ENCODE results near the gene NWD2.

DNA sequence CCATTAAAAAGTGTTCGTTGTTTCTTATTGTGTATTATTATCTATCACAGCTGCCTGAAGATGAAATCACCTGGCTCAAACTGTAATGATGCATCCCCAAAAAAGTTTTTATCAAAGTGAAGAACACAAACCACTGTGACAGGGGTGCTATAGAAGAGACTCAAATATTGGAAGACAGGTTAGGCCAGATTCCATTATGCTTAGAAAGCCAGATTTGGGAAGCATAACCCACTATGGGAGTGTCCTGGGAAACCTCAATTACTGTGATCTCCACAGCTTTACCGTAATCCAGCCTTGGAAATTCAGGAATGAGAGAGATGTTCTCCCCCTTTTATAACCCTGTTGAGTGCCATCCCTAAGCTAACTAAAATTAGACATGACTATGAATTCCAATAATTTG lies 114.2 kb downstream of the NWD2 start:
- no peak for TF ChIP-seq POLR2A (IDR thresholded peaks at IDR 0.05)
- no peak for TF ChIP-seq CTCF (IDR thresholded peaks at IDR 0.05)
- no peak for TF ChIP-seq POLR2AphosphoS5 (IDR thresholded peaks at IDR 0.05)
- TF ChIP-seq EP300 (IDR thresholded peaks at IDR 0.05) = no peak

Measured in gastroesophageal sphincter (tissue), 3 donors.